Measurements from ENCODE around the gene GALNT17.

Gene GALNT17

DNA sequence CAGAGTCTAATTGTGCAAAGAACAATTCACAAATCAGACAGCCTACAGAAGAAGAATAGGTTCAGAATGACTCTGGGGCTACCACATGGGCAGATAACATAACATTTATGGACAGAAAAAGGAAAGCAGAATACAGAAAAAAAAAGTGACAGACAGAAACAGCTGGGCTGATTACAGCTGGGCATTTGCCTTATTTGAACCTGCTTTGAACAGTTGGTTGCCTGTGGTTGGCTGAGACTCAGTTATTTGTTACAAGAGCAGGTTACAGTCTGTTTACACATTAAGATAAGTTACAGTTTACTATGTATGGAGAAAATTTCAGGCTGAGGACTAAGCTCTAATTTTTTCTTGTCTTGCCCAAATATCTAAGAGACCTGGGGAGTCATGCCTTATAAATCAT, 327.2 kb downstream of the GALNT17 start:
- no peak for DNase-seq (ENCODE audit: low spot score)

DNA sequence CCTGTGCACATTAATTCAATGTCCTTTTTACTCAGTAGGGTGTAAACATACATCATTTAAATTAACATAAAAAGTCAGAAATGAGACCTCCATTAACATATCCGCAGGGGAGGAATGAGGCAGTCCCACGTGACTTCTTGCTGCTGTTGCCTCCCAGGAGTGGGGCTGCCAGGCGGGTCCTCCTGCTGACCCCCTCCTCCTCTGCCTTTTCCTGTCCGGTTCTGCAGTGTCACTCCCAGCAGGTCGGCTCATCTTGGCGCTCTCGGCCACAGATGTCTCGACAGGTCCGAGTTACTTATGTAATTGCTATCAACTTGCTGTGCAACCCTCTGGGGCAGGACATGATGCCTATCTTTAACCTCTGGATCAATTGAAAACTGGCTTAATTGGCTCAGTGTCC, 329.6 kb downstream of the GALNT17 start:
- no peak for DNase-seq (ENCODE audit: low spot score)

DNA sequence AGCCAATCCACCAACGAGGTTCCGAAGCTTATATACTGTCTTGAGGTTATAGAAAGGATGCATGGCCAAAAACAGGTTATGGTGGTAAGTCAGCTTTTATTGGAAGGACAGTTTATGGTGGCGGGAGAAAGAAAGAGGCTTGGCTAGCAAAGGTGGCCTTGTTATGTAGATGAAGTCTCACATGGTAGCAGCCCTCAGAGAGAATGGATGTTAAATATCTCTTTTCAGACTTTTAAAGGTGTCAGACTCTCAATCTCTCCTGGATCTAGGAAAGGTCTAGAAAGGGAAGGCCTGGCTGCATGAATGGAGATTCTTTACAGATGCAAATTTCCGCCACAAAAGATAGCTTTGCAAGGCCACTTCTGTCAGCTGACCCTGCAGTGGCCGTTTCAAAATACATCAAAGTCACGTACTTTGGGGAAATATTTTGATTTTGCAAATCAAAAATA, 333.8 kb downstream of the GALNT17 start:
- DNase-seq (ENCODE audit: low spot score): no peak

DNA sequence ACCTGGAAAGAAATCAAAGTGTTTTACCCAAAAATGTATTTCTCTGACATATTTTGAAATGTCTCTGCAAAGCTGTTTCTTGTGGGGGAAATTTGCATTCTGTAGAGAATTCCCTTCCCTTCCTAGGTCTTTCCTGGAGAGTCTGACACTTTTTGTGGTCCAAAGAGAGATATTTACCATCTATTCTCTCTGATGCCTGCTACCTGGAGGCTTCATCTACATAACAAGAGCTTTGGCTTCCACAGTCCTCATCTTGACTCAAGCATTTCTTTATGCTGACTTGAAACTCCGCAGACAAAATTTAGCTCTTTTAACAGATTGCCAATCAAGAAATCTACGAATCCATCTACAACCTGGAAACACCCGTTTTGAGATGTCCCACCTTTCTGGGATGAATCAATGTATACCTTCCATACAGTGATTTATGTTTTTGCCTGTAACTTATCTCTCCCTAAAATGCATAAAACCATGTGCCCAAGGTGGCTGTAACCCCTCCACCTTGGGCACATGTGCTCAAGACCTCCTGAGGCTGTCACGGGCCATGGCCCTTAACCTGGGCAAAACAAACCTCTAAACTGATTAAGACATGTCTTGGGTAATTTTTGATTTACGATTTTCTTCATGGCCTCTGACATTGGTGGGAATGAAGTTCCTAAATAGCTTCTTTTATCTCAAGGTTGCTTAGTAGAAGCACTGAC, 334.7 kb downstream of the GALNT17 start:
- no peak for DNase-seq (ENCODE audit: low spot score)

DNA sequence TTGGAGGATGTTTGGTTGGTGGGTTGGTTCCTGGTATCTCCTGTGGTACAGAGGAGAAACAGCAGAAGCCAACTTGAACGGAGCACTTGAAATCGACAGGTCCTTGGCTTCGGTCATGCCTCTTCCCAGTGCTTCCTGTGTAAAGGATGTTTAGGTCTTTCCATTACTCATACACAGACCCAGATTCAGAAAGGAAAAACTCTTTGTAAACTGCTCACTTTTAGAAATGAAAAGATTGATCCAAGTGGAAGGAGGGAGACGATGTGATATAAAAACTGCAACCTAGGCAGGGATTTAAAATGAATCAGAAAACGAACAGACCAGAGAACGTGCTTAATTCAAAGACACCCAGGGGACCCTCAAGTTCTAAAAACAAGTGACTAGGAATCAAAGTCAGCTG, 338.4 kb downstream of the GALNT17 start:
- DNase-seq (ENCODE audit: low spot score): no peak

DNA sequence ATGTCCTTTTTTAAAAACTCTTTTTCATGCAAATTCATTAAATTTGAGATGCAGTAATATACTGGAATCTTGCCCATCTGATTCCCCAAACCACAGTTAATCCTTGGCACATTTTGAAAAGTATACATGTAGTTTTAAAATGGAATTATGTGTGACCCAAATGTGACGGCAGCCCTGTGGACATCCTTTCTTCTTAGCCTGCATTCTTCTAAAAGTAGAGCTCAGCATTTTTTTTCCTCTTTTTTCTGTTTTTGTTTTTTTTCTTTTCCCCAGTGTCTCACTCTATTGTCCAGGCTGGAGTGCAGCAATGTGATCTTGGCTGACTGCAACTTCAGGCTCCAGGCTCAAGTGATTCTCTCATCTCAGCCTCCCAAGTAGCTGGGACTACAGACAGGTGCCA, 338.9 kb downstream of the GALNT17 start:
- DNase-seq (ENCODE audit: low spot score): no peak

DNA sequence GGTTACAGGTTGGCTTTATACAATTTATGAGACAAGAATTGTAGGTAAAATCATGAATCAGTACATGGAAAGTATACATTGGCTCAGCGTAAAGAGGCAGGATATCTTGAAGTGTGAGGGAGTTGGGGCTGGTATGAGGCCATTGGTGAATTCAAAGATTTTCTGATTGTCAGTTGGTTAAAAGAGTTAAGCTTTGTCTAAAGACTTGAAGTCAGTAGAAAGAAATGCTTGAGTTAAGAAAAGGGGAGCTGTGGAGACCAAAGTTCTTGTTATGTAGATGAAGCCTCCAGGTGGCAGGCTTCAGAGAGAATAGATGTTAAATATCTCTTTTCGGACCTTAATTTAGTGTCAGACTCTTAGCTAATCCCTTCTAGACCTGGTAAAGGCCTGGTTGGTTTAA, 341.0 kb downstream of the GALNT17 start:
- DNase-seq (ENCODE audit: low spot score): no peak

DNA sequence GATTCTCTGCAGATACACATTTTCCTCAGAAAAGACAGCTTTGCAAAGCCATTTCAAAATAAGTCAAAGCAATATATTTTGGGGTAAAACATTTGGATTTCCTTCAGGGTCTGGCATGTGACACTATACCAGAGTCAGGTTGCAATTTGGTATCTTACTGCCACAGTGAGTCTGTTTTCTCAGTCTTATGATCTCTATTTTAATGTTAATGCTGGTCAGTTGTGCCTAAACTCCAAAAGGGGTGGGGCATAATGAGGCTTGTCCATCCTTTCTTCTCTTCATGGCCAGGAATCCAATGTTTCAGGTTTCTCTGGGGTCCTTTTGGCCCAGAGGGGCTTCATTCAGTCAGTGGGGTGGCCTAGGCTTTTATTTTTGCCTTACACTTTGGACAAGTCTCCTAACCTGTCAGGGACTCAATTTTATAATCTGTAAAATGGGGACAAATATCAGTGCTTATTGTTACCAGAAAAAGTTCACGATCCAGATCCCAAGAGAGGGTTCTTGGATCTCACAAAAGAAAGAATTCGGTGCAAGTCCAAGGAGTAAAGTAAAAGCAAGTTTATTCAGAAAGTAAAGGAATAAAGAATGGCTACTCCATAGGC, 341.5 kb downstream of the GALNT17 start:
- DNase-seq (ENCODE audit: low spot score): no peak

DNA sequence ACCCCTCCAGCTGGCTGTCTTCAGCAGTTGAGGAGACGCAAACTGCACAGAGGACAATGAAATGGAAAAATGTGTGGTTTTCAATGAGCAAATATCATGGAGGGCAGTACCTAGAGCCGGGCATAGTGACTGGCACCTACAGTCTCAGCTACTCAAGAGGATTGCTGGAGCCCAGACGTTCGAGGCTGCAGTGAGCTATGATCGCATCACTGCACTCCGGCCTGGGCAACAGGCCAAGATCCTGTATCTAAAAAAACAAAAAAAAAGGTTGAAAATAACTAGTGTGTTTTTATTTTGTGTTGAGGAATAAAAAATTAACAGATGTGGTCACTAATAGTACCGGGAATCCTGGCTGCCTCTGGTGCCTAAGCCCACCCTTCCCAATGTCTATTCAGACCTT, 345.5 kb downstream of the GALNT17 start:
- no peak for DNase-seq (ENCODE audit: low spot score)

DNA sequence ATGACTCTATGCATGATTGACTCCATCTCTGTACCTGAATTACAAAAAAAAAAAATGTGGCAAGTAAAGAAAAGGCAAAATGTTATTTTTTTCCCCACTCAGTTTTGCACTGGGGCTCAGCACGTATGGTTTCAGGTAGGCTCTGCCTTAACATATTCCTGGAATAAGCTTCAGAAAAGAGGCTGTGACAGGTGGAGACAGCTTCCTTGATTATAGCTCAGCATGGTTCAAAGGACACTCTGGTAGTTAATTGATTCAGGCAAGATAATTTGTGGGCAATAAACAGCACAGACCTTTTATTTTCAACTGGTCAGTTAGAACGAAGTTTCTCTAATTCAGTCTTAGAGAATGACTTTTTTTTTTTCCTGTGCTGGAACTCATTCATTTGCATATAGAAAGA, 347.3 kb downstream of the GALNT17 start:
- DNase-seq (ENCODE audit: low spot score): no peak

DNA sequence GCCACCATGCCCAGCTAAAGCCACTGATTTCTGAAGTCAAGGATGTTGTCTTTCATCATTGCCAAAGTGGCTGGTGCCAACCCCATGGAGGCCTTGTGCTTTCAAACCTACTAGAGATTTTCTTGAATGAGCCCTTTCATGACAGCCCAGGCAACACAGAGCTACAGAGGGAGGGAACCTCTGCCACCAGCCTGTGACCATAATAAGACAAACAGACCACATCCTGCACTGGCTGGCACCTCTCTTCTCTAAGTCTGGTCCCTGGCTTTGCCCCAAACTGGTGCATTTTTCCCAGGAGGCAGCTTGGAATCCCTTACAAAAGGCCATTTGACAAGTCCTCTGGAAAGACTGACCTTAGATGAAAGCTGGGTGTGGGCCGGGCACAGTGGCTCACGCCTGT, 348.8 kb downstream of the GALNT17 start:
- no peak for DNase-seq (ENCODE audit: low spot score)

DNA sequence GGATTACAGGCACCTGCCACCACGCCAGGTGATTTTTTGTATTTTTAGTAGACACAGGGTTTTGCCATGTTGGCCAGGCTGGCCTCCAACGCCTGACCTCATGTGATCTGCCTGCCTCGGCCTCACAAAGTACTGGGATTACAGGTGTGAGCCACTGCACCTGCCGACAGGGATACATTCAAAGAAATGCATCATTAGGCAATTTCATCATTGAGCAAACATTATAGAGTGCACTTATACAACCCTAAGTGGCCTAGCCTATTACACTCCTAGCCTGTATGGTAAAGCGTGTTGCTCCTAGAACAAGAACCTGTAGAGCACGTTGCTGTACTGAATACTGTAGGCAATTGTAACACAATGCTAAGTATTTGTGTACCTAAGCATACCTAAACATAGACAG, 350.3 kb downstream of the GALNT17 start:
- no peak for DNase-seq (ENCODE audit: low spot score)

DNA sequence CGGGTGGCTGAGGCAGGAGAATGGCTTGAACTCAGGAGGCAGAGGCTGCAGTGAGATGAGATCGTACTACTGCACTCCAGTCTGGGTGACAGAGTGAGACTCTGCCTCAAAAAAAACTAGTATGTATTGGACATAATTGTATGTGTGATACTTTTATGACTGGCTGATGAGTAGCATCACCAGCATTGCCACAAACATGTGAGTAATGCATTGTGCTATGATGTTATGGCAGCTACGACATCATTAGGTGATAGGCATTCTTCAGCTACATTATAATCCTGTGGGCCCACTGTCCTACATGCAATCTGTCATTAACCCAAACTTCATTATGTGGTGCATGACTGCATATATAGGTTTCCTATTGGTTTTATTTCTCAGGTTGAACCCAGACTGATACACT, 352.4 kb downstream of the GALNT17 start:
- DNase-seq (ENCODE audit: low spot score): no peak

DNA sequence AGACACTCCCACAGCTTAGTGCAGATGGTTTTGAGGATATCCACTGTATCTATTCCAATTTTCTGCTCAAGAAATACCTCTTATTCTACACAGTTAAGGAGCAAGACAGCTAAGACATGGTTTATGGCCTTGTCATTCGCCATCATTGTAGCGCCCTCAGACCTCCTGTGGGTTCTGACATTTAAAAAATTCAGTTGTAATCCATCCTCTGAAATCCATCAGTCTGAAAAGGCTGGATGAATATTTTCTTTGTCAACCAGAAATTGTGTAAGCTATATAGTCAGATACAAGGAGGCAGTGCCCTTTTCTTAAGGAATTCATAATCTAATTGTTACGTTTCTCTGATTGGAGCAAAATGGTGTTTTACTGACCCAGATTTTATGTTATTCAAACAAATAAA, 353.6 kb downstream of the GALNT17 start:
- no peak for DNase-seq (ENCODE audit: low spot score)

DNA sequence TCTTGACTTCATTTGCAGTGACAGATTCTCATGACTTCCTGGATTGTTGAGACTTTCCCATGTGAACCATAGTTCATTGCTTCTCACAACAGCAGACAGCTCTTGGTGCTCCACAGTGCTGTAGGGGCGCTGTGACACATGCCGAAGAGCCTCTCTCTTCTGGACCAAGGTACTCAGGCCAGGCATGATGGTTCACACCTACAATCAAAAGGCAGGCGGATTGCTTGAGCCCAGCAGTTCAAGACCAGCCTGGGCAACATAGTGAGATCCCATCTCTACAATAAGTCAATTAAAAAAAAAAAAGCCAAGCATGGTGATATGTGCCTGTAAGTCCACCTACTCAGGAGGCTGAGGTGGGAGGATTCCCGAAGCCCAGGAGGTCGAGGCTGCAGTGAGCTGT, 354.5 kb downstream of the GALNT17 start:
- no peak for DNase-seq (ENCODE audit: low spot score)

DNA sequence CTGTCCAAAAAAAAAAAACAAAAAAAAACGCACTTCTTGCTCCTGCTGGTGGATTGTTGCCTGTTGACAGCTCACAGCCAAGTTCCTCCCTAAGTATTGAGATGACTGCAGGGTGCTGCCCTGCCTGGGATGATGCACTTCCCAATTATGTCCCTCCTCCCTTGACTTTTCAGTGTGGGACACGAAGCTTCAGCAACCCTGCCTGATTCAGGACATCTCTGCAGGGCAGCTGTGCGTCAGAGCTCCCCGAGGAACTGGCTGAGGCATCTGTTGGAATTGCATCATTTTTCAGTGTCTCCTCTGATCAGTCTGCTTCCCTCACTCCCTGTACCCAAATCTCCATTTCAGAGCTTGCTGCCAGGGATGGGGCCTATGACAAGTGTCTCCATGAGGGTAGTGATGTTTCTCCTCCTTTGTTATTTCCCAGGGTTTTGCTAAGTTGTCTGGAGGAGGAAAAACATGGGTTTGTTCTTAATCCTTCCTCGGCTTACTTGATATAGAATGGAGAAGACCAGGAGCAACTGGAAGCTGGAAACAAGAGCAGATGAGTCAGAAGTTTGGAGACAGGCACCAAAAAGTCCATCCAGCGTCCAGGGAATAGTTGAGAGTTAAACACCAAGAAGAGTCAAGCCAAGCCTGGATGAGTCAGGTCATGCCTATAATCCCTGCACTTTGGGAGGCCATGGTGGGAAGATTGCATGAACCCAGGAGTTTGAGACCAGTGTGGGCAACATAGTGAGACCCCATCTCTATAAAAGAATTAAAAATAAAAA, 355.1 kb downstream of the GALNT17 start:
- no peak for DNase-seq (ENCODE audit: low spot score)

DNA sequence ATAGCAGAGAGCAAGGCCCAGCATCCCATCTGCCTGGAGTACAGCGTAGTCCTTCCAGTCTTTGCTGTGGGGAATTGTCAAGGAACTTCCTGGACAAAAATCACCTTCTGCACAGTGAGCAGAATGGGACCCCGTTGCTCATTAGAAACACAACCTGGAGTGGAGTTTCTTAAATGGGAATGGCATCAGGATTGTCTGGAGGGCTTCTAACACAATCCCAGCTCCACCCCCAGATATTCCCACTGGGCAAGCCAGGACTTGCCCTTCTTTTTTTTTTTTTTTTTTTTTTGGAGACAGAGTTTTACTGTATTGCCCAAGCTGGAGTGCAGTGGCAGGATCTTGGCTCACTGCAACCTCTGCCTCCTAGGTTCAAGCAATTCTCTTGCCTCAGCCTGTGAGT, 356.4 kb downstream of the GALNT17 start:
- DNase-seq (ENCODE audit: low spot score): no peak

DNA sequence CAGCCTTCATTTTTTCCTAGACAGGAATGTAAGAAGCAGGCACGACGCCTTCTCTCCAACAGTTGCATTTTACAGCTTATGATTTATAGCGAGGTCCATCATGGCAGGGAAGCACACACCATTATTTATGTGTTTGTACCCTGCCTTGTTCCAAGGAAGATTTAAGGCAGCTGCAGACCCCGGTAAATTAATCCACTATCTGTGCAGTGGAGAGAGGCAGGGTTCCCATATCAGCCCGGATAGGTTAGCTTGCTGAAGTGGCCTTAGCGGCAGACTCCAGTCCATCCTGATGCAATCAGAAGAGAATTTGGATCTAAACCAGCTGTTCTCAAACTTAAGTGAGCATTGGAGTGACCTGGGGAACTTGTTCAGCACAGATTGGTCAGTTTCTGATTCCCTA, 359.4 kb downstream of the GALNT17 start:
- DNase-seq (ENCODE audit: low spot score): no peak

DNA sequence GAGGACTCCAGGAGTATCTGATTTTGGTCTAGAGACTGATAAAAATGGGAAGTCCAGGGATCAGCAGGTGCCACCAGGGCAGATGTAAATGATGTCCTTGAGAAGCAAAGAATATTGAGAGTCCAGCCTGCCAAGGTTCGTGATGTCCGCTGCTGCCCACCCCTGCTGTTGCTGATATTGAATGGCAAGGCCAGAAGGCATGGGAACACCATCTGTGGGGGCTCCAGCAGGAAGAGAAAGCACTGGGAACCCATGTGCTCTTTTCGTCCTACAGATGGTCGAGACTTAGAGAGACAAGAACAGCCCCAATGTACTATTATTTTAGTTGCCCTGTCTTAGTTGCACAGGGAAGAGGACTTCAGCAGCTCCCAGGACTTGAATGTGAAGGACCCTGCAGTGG, 363.9 kb downstream of the GALNT17 start:
- DNase-seq (ENCODE audit: low spot score): no peak

DNA sequence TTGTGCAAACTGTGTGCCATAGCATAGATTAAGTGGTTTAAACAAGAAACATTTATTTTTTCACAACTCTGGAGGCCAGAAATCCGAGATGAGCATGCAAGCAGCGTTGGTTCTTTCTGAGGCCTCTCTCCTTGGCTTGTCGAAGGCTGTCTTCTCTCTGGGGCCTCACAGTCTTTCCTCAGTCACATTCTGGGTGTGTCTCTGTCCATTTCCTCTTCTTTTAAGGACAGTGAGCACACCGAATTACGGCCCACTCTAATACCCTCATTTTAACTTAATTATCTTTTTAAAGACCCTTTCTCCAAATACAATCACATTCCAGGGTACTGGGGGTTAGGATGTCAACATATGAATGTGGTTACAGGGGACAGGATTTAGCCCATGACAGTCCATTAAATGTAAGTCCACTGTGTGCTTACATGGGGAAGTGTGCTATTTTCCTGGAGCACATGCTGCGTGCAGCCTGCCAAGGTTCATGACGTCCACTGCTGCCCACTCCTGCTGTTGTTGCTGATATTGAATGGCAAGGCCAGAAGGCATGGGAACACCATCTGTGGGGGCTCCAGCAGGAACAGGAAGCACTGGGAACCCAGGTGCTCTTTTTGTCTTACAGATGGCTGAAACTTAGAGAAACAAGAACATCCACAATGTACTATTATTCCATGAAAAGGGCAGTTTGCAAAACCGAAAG, 365.5 kb downstream of the GALNT17 start:
- DNase-seq (ENCODE audit: low spot score): no peak

DNA sequence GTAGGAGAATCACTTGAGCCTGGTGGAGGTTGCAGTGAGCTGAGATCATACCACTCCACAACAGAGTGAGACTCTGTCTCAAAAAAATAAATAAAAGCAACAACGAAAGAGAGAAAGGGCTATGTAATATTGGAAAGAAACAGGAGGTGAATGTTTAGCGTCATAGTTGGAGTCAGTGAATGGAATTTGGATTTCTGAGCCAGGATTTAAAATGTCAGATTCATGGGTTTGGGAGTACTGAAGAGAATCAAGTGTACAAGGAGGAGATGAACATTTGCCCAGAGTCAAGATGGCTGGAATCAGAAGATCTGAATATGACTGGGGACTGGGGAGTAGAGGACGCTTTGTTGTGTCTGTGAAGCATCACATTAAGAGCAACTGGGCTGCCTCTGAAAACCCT, 366.4 kb downstream of the GALNT17 start:
- DNase-seq (ENCODE audit: low spot score): no peak

DNA sequence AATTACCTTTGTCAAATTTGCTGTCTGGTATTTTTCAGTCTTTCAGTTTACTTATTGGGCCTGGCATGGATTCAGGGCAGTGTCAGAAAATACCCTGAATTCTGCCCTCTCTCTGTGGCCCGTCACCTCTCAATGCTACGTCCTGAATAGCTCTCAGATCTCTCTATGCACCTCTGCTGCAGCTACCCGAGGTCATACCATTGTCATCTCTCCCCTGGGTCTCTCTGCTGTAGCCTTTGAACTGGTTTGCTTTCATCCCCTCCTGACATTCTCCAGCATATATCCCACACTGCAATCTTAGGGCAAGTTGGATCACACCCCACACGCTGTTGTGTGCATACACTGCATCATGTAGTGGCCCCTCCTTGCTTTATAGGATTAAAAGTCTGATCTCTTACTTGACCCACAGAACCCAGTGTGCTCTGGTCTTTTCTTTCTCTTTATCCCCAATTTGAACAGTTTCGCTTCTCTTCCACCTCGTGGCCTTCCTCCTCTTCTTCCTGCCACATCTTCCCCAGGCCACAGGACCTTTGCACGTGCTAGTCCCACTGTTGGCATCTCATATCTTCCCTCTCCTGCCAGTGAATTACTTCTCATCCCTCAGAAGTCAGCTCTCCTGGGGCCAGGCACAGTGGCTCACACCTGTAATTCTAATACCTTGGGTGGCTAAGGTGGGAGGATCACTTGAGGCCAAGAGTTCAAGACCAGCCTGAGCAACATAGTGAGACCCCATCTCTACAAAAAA, 372.9 kb downstream of the GALNT17 start:
- no peak for DNase-seq (ENCODE audit: low spot score)
